Measurements from ENCODE around the gene BPIFB2.
"Not testable (repeated sequence)": the region's sequence is repeated elsewhere in the genome, so short reads cannot be mapped to it uniquely, and the experiment has no call there.

Gene BPIFB2

GRCh38 chr20:33037456-33037855, 30.0 kb downstream of the BPIFB2 start:
- Histone ChIP-seq H3K9me3 (ENCODE audit: control insufficient read depth, low read length) (no peaks in the 10 kb centered on the region), H3K79me2 (no peaks in the 10 kb centered on the region), H3K9ac (no peak overlapping the region), H3K4me1 (no peaks in the 10 kb centered on the region), H3K36me3 (ENCODE audit: control insufficient read depth, insufficient read depth, low read length) (no peaks in the 10 kb centered on the region), H3K4me2 (ENCODE audit: low read length) (no peak overlapping the region), H3K27ac (no peak overlapping the region), H3K27me3 (ENCODE audit: control insufficient read depth, insufficient read depth, low read length) (no peaks in the 10 kb centered on the region), H2AFZ (no peak overlapping the region), H3K4me3 (ENCODE audit: low read depth, low read length) (no peak overlapping the region)
- no peak for TF ChIP-seq CTCF (IDR thresholded peaks at IDR 0.05)

GRCh38 chr20:33038243-33038642, 30.7 kb downstream of the BPIFB2 start:
- H3K9me3 ChIP-seq (ENCODE audit: control insufficient read depth, low read length) = no peaks in the 10 kb centered on the region
- H3K4me3 ChIP-seq (ENCODE audit: low read depth, low read length) = no peak overlapping the region
- no peaks in the 10 kb centered on the region for H3K36me3 ChIP-seq (ENCODE audit: control insufficient read depth, insufficient read depth, low read length)
- H3K4me1 ChIP-seq = no peaks in the 10 kb centered on the region
- H3K4me2 ChIP-seq (ENCODE audit: low read length) = no peak overlapping the region
- H3K9ac ChIP-seq = no peak overlapping the region
- no peak for TF ChIP-seq CTCF (IDR thresholded peaks at IDR 0.05)
- no peaks in the 10 kb centered on the region for H3K27me3 ChIP-seq (ENCODE audit: control insufficient read depth, insufficient read depth, low read length)
- H2AFZ ChIP-seq = no peak overlapping the region
- no peaks in the 10 kb centered on the region for H3K79me2 ChIP-seq
- H3K27ac ChIP-seq = no peak overlapping the region

GRCh38 chr20:33042430-33042829, 34.9 kb downstream of the BPIFB2 start:
- Histone ChIP-seq H3K9ac (no peak overlapping the region), H3K27ac (no peak overlapping the region), H3K4me2 (ENCODE audit: low read length) (no peak overlapping the region), H3K4me1 (no peaks in the 10 kb centered on the region), H3K4me3 (ENCODE audit: low read depth, low read length) (no peak overlapping the region), H3K36me3 (ENCODE audit: control insufficient read depth, insufficient read depth, low read length) (no peaks in the 10 kb centered on the region), H2AFZ (no peak overlapping the region), H3K9me3 (ENCODE audit: control insufficient read depth, low read length) (no peaks in the 10 kb centered on the region), H3K79me2 (no peaks in the 10 kb centered on the region), H3K27me3 (ENCODE audit: control insufficient read depth, insufficient read depth, low read length) (no peaks in the 10 kb centered on the region)
- no peak for TF ChIP-seq CTCF (IDR thresholded peaks at IDR 0.05)

DNA sequence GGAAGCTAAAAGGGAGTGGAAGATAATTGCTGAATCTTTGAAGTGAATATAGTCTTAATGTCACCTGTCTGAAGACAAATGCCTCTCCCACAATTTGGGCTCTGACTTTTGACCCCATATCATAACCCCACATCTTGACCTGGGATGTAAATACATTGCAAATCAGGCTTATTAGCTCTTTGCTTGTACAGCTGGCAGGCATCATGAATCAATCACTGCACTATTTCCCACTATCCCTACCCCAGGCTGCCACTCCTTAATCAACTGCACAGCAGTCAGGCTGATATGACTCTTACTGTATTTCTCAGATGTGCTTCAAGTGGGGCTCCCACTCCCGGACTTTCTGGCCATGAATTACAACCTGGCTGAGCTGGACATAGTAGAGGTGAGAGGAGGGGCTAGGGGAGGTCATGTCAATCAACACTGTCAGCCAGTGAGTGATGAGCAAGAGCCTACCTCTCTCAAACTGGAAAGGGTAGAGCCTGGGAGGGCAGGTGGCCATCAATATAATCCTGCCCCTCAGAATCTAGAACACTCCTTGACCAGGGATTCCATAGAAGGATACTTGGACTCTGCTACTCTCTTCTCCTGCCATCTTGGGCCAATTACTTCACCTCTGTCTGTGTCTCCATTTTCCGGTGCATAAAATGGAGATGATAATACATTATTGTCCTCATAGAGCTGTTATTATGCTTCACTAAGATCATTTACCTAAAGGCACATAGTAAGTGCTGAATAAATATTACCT, 35.7 kb downstream of the BPIFB2 start:
- Histone ChIP-seq H3K4me2 (ENCODE audit: low read length) (no peak overlapping the region), H3K27ac (no peak overlapping the region), H3K9me3 (ENCODE audit: control insufficient read depth, low read length) (no peaks in the 10 kb centered on the region), H3K9ac (no peak overlapping the region), H3K4me3 (ENCODE audit: low read depth, low read length) (no peak overlapping the region), H3K27me3 (ENCODE audit: control insufficient read depth, insufficient read depth, low read length) (no peaks in the 10 kb centered on the region), H3K36me3 (ENCODE audit: control insufficient read depth, insufficient read depth, low read length) (no peaks in the 10 kb centered on the region), H2AFZ (no peak overlapping the region), H3K4me1 (no peaks in the 10 kb centered on the region), H3K79me2 (no peaks in the 10 kb centered on the region)
- TF ChIP-seq CTCF (IDR thresholded peaks at IDR 0.05) = no peak

DNA sequence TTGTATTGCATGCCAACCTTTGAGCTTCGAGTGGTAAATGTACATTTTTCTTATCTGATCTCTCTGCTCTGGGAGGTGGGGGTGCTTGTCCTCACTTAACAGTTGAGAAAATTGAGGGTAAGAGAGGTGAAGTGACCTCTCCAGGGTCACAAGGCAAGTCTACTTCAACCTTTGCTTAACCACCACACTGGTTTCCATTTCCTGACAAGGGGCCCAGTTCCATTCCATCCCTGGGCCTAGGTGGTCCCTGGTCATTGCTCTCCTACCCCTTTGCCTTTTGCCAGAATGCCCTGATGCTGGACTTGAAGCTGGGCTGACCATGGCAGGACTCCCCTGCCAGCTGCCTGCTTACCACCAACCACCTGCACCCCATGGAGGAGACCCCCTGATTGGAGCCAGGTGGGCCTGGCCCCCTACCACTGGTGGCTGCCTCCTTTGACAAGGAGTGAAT, 36.3 kb downstream of the BPIFB2 start:
- Histone ChIP-seq H3K79me2 (no peaks in the 10 kb centered on the region), H3K27me3 (ENCODE audit: control insufficient read depth, insufficient read depth, low read length) (no peaks in the 10 kb centered on the region)

DNA sequence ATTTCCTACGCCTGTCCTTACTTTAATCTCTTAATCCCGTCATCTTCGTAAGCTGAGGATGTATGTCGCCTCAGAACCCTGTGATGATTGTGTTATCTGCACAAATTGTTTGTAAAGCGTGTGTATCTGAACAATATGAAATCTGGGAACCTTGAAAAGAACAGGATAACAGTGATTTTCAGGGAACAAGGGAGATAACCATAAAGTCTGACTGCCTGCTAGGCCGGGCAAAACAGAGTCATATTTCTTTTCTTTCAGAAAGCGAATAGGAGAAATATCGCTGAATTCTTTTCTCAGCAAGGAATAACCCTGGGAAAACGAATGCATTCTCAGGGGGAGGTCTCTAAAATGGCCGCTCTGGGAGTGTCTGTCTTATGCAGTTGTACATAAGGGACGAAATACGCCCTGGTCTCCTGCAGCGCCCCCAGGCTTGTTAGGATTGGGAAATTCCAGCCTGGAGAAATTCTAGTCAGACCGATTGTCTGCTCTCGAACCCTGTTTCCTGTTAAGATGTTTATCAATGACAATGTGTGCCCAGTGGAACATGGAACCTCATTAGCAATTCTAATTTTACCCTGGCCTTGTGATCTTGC, 37.7 kb downstream of the BPIFB2 start:
- H3K36me3 ChIP-seq (ENCODE audit: control insufficient read depth, insufficient read depth, low read length); H3K9ac ChIP-seq; H3K4me2 ChIP-seq (ENCODE audit: low read length); H3K27ac ChIP-seq; H3K9me3 ChIP-seq (ENCODE audit: control insufficient read depth, low read length); H3K79me2 ChIP-seq; H3K27me3 ChIP-seq (ENCODE audit: control insufficient read depth, insufficient read depth, low read length); H3K4me1 ChIP-seq; H2AFZ ChIP-seq; H3K4me3 ChIP-seq (ENCODE audit: low read depth, low read length): not testable (repeated sequence)

More for the DNA sequence above, 36.3 kb downstream of the BPIFB2 start:
- no peak overlapping the region for H3K9ac ChIP-seq
- no peak for TF ChIP-seq CTCF (IDR thresholded peaks at IDR 0.05)
- no peak overlapping the region for H3K27ac ChIP-seq
- no peaks in the 10 kb centered on the region for H3K9me3 ChIP-seq (ENCODE audit: control insufficient read depth, low read length)
- H3K4me2 ChIP-seq (ENCODE audit: low read length) = no peak overlapping the region
- no peak overlapping the region for H3K4me3 ChIP-seq (ENCODE audit: low read depth, low read length)
- no peak overlapping the region for H2AFZ ChIP-seq
- H3K4me1 ChIP-seq = no peaks in the 10 kb centered on the region
- H3K36me3 ChIP-seq (ENCODE audit: control insufficient read depth, insufficient read depth, low read length) = no peaks in the 10 kb centered on the region
